SHP77 (cell line): ENCODE measurements around the gene ZNF579.

Source experiments
- DNase-seq, 2 experiments: peaks; one replicate each; lab custom pipeline; 2025; lab: John Stamatoyannopoulos, UW

ZNF579 gene

DNA sequence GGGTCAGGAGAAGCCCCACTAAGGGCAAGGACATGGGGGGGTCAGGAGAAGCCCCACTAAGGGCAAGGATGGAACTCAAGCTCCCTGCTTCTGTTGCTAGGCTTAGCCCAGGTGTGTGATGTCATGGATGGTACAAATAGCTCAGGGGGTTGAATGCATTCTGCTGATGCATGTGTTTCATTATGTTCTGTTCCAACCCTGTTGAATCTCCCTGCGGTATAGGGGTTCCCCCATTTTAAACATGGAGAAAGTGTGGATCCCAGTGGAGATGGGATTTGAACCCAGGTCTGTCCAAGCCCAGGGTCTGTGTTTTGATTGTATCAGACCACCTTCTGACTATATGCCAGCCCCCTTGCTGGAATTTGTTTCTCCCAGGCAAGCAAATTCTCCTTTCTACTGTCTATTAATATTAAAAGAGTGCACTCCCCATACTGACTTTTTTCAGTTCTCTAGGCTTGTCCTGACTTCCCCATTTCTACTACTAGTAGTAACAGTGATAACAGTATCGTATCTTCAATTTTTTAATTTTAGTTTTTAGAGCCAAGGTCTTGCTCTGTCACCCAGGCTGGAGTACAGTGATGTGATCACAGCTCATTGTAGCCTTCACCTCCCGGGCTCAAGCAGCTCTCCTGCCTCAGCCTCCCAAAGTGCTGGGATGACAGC, 31.5 kb upstream of the ZNF579 start:
- DNase-seq: no peak

DNA sequence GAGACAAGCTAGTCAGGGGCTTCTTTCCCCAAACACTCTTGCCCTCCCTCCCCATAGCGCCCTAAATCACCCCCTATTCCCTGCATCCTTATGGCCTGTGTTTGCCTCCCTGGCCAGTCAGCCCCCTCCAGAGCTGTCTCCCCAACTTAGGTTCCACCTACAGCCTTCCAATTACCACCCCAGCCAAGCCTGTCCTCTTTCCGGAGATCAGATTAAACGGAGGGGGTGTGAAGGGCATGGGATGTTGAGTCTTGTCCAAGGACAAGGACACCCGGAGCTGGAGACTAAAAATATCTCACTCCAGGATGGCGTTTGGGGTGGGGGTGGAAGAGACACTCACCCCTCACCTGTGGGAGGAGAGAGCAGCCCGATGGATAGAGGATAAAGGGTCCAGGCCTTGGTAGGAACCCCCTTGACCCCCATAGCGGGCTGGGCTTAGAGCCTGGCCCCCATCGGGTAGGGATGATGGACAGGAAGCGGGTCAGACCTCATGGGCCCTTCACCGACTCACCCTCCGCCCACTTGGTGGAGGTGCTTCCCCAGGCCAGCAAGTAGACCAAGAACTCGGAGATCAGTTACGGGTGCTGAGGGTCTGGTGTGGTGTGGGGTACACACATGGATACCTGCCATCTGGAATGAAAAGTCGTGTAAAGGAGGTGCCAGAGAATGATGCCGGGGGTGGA, 30.8 kb upstream of the ZNF579 start:
- DNase-seq: no peak

DNA sequence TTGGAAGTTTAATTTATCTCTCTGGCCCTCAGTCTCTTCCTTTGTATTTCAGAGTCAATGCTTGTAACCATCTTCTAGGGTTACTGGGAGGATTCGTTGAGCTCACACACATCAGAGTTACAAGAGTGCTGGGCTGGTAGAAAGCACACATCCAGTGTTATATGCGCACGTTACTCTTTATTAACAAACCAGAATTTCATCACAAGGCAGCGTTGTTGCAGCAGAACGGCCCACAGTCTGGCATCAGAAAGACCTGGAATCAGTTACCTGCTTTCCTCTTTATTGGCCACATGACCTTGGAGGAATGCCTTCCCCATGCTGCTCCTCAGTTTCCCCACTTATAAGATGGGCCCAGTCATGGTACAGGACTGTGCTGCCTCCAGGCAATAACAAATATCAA, 28.7 kb upstream of the ZNF579 start:
- no peak for DNase-seq

DNA sequence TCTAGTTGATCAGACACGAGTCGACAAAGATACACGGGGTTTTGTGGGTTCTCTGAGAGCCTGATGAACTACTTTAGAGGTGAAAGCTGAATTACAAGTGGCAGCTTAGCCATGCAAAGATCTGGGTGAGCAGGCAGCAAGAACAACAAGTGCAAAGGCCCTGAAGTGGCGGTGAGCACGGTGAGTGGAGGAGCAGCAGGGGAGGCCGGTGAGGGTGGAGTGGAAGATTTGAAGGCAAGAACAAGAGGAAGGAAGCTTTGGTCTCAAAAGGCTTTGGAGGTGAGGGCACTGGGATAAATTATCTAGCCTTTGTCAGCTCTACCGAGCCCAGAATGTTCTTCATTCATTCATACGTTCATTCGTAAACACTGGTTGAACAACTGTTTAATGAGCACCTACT, 26.2 kb upstream of the ZNF579 start:
- no peak for DNase-seq

DNA sequence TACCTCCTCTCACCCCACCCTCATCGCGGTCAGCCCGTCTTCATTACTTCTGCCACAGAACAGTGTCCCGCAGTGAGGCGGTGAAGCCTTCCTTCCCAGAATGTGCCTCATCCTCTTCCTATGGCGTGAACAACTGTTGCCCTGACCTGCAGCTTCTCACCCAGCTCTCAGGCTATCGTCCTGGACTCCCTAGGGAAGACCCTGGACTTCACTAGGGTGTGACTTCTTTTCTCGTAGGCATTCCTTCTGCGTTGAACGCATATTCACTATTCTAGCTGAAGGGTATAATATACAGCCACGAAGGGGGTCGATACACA, 25.8 kb upstream of the ZNF579 start:
- no peak for DNase-seq

DNA sequence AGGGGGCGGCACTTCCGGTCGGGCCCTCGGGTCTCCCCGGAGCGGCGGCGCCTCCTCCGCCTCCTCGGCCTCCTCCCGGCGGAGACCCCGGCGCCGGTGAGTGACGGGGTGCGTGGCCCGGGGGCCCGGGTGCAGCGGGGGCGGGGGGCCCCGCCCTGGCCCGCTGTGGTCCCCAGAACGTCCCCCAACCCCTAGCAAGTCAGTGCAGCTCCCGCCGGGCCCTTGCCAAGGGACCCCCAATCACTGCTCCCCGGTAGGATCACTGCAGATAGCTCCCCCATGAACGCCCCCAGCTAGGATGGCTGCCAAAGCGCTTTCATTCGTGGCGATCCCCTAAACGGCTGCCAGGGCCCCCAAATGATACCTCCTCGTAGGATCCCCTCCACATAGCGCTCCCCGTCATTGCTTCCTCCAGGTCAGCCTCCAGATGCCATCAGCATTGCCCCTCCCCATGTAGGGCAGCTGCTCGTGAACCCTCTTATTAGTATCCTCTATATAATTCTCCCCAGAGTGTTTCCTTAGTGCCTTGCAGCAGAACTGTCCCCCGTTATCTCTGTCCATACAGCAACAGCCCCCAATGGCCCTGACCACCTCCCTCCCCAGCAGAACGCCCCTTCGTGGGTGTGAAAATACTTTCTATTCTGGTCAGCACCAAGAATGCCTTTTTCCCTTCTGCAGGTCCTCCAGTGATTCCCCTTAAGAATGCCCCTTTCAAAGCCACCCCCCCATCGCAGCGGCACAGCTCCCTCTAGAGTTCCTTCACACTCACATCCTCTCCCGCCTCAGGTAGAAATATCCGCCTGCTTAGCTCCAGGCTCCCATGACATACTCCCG, 25.2 kb upstream of the ZNF579 start, which contains the start of gene ZNF865:
Gene ZNF865, plus strand, starts transcription at position 11 of the 834 bp plus-strand sequence. CDS start 7,972 bp downstream, outside the sequence.
- peak; percentile 54 to 84 for DNase-seq

DNA sequence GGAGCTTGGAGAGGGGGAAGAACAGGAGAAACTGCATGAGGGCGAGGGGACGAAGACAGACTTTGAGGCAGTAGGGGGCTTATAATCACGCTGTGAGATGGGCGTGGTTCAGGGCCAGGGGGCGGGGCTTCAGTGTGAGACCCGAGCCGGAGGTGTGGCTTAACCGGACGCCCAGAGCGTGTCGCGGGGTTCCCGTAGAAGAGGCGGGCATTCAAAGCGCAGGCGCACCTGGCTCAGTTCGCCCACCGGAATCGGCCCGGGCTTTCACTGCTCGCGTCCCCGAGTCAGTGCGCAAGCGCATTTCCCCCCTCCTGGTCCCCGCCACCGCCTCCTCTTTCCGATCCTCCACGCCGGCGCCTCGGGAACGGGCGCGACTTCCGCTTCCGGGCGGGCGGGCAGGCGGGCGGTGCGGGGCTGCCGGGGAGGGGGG, 24.6 kb upstream of the ZNF579 start:
- peak; percentile 96 to 97 for DNase-seq

DNA sequence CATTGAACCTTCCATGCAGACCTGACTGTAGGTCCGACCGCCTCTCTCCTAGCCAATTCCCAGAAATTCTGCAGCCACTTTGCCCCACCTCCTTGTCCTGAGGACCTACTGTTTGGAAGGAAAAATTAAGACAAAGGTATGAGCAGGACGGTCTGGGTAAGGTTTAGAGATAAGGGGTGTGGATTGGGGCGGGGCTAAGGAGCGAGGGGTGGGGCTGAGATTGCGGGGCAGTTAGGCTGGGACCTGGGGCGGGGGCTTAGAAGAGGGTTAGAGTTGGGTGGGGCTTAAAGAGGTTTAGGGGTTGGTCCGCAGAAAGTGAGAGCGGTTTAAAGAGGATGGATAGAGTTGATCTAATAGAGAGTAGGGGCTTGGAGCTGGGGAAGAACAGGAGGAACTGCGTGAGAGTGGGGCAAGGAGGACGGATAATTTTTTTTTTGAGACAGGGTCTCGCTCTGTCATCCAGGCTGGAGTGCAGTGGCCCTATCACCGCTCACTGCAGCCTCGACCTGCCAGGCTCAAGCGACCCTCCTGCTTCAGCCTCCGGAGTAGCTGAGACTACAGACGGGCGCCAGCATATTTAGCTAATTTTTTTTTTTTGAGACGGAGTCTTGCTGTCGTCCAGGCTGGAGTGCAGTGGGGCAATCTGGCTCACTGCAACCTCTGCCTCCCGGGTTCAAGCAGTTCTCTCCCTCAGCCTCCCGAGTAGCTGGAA, 23.1 kb upstream of the ZNF579 start:
- DNase-seq: no peak

DNA sequence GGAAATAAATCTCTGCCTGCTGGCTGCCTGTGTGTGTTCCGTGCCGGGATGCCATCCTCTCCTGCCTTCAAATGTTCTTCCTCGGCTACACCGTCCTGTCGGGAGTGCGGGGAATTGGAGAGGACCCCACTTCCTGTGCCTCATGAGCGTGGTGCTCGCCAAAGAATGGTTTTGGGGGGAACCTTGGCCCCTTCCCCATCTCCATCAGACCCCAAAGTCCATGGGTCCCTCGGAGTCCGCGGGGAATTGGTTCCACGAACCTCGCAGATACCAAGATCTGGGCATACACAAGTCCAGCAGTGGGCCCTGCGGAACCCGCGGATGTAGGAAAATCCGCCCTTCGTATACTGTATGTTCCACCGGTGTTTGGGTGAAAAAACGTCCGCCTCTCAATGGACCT, 22.5 kb upstream of the ZNF579 start:
- DNase-seq: no peak

DNA sequence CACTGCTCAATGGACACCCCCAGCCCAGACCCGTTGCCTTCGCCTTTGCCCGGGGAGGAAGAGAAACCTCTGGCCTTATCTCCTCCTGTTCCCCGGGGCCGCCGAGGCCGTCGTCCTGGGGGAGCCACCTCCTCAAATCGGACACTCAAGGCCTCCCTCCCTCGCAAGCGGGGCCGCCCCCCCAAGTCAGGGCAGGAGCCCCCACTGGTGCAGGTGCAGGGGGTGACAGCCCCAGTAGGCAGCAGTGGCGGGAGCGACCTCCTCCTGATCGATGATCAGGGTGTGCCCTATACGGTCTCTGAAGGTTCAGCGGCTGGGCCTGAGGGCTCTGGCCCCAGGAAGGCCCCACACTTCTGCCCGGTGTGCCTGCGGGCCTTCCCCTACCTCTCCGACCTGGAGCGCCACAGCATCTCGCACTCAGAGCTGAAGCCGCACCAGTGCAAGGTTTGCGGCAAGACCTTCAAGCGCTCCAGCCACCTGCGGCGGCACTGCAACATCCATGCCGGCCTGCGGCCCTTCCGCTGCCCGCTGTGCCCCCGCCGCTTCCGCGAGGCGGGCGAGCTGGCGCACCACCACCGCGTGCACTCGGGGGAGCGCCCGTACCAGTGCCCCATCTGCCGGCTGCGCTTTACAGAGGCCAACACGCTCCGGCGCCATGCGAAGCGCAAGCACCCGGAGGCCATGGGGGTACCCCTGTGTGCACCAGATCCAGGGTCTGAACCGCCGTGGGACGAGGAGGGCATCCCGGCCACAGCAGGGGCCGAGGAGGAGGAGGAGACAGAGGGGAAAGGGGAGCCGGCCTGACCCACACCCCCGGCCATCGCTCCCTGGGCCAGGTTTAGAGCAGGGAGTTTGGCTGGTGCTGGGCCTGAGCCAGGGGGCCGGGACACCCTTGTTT, 21.7 kb upstream of the ZNF579 start:
- no peak for DNase-seq

DNA sequence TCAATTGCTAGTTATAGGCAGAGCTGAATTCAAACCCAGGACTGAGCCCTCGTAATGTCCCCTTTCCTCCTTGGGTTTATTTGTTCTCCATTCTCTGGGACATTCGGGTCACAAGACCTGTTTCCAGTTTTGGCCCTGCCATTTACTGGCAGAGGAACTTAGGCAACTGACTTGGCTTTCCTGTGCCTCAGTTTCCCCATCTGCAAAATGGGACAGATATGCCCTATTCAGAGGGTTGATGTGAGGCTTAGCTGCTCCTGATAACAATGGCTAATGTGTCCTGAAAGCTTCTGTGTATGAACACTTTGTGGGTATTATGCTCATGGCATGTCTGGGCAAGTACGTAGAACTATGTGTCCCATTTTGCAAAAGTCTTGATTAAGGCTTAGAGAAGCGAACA, 20.4 kb upstream of the ZNF579 start:
- no peak for DNase-seq

DNA sequence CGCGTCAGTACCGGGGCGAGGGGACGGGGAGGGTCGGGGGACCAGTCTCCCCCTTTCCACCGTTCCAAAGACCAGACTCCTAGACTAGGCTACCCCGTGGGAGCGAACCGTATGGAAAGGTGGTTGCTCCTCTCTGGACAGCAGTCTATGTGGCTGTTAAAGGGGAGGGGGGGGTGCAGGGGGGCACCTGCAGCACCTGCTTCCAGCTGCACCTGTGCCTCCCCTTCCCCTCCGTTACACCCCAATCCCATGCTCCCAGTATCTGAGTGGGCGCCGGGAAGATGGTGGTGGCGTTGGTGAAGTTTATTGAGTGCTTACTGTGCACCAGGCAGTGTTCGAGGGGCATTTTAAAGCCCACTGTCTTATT, 20.0 kb upstream of the ZNF579 start:
- no peak for DNase-seq

DNA sequence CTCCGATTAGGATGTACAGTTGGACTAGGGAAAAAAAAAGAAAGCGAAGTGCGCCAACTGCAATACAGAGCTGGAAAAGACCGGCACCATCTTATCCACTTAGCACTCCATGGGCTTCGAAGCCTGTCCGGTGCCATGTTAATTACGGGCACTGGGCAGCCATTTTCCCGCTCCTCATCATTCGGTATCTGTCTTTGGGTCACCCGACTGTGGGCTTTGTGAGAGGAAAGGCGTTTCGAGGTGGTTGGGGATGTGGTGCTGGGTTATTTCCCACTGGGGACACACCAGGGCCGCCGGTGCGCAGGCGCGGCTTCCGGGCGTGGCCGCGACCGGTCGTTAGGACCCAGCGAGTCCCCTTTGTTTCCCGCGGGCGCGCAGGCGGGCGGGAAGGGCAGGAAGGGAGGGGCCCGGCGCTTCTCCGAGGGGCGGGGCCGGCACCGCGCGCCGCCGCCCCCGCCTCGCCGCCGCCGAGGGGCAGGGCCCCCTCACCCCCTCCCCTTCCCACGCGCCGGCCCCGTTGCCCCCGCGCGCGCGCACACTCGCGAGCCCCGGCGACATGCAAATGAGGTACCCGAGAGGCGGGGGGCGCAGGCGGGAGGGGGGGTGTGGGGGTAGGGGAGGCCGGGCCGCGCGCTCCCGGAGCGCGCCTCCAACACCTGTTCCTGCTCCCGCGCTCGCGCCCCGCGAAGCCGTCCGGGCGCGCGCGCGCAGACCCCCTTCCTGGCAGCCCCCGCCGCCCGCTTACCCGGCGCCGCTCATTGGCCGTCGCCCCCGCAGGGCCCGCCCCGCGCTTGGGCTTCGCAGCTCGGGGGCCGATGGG, 19.4 kb upstream of the ZNF579 start, which contains the start of gene ZNF524:
Gene ZNF524, plus strand, starts transcription at position 447 of the 820 bp plus-strand sequence. CDS start 1,825 bp downstream, outside the sequence.
- peak; percentile 90 to 92 for DNase-seq

DNA sequence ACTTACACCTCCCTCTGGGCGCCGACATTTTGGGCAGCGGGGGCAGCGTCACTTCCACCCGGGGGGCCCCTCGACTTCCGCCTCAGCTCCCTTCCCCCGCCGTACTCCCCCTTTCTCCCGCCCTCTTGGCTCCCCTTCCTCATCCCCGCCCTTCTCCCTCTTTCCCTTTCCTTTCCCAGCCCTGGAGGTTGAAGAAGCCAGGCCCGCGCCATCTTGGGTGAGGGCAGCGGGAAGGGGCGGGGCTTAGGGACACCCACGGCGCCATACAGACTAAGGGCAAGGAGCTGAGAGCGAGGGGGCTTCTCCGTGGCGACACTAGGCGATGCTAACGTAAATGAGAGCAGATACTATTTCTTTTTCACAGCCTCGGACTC, 18.8 kb upstream of the ZNF579 start, which contains the start of gene FIZ1:
Gene FIZ1, minus strand, starts transcription at position 50 of the 374 bp plus-strand sequence. CDS start 1,652 bp downstream, outside the sequence.
- DNase-seq: peak; percentile 97

DNA sequence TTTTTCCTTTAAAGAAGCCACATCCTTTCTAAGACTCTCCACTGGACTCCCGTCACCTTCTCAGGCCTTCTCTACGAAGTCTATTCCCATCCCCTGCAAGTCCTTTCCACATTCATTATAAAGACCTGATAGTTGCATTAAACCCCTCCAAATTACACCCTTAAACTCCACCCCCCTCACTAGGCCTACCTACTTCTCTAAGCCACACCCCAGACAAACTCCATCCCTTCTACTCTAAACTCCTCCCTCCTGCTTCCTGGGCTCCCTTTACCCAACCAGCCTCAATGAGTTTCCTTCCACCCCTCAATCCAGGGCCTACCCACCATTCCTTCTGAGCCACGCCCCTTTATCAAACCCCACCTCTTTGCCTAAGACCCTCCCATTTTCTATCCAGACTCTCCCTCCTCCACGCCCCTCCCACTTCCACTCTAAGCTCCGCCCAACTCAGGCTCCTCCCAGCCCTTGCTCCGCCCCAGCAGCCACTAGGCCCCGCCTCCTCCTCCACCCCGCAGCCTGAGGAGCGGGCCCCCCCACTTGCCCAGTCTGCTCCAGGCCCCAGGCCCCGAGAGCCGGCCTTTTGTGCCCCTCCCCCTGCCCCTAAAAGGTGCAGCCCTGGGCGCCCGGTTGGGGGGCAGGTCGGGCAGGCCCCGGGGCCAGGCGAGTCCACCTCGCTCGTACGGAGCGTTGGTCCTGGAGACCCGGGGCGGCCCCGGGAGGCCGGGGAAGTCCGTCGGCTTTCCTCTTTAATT, 18.2 kb upstream of the ZNF579 start:
- DNase-seq: peak; percentile 87 to 90

DNA sequence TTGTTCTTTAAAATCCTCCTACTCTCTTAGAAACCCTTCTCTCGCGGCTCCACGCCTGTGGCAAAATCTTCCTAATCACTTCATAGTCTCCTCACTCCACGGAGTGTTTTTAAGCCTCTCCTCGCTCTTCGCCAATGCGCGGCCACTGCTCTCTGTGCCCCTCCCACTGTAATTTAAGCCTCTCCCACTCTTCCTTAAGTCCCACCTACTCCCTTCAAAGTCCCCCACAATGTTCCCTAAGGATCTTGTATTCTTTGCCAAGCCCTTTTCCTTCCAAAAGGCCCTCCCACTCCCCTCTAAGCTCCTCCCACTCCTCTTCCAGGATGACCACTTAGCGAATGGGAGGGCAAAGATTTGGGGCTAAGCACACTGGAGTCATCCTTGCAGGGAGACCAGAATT, 17.4 kb upstream of the ZNF579 start:
- no peak for DNase-seq

DNA sequence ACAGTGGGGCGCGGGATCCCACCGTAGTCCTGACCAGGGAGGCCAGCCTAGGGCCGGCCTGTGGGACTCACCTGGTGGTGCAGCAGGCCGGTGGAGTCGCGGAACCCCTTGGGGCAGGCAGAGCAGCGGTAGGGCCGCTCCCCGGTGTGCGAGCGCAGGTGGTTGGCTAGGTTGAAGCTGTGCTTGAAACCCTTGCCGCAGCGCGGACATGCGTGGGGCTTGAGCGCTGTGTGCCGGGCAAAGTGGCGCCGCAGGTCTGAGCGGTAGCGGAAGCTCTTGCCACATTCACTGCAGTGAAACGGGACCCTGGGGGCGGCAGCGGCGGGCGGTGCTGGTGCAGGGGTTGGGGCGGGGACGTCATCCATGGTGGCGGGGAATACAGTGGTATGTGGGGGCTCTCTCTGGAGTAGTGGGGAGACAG, 16.9 kb upstream of the ZNF579 start:
- DNase-seq: no peak

DNA sequence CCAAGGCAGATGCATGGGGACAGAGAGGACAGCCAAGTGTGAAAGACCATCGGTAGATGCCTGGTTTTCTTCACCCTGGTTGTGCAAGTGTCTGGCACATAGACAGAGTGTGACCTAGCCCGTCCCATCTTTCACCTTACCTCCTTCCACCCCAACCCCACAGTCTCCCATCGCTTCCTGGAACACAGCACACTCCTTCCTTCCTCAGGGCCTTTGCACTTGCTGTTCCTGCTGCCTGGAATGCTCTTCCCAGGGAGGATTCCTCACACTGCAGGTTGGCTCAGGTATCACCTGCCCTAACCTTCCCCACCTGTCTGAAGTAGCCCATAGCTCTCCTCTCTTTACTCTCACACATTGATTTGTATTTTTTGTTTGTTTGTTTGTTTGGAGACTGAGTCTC, 15.7 kb upstream of the ZNF579 start:
- no peak for DNase-seq

DNA sequence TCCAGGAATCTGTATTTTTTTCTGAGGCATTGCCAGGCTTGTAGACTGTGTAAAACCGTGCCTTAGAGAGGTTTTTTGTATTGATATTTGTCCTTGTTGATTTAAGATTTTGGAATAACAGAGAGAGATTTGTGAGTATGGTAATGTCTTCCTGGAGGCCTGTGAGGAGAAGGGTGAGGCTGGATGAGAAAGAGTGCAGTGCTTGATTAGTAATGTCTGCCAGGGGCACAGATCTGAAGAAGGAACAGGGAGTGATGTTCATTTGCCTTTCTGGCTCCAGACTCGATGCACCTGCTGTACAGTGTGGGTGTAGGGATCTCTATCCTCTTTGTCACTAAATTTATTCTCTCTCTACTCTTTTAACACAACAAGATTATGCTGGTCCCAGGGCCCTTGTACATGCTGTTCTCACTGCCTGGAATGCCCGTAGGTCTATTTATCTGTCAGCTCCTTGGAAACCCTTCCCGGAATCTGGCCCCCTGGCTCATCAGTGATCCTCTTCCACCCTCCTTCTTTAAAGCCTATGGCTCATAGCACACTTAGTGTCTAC, 14.4 kb upstream of the ZNF579 start:
- no peak for DNase-seq
